Measurements from ENCODE around the gene MEF2B. TPM values are rescaled to one million over a fixed set of nuclear protein-coding genes. Genes with fewer than 3 reads are reported as not detected.

MEF2B gene
- total and polyA plus RNA-seq, 10 donors, result 2.2 to 15.5 (median 3.4) TPM

- peaks cover 0 to 5% (median 0%) of the 10 kb centered on the region in 7 donors for H3K27me3 ChIP-seq (replicated peaks in 1 of 7)
Measured at GRCh38 chr19:19202707-19203011, 32.6 kb upstream of the MEF2B start.

DNA sequence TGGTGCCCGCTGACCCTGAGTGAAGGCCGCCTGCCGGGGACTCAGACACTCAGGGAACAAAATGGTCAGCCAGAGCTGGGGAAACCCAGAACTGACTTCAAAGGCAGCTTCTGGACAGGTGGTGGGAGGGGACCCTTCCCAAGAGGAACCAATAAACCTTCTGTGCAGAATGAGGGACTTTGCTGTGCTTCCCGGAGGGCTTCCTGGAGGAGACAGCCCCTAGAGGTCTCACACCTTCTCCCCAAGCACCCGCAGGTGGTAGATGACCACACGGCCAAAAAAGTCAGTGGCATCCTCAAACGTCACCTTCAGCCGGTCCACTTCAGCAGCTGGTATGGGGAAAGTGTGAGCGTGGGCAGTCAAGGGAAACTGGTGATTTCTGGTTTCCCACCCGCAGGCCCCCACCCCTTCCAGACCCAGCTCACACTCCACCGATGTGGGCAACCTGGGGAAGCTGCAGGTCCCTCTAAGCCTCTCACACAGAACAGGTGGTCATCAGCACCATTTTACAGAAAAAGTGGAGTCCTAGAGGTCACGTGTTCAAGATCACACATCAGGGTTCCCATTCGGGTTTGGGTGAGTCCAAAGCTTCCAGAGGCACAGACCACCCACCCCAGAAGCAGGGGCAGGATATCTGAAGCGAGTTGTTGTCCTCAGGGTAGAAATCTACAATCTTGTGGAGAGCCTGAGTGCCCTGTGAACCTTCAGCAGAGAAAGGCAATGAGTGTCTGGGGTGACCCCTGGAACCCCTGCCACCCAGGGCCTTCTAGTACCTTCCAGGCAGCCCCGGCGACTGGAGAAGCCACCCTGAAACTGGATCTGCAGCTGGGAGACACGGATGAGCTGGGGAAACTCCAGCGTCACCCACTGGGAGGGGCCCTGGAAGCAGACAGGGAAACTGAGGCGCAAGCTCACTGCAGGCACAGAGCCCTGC is 31.9 kb upstream of the MEF2B start:
- H3K36me3 ChIP-seq, result peaks cover 3 to 52% (median 39%) of the 10 kb centered on the region in 6 donors
- H3K27ac ChIP-seq, result peak overlapping the region in 5 of 8 donors; percentile 80 to 88 (median 83)
- H3K4me1 ChIP-seq, result peaks cover 7 to 43% (median 19%) of the 10 kb centered on the region in 6 donors
- intact Hi-C loops (cut with DNase I; ENCODE audit: low total_unique reads), result no loop called here
- no peak for DNase-seq
- peak overlapping the region in 7 of 8 donors; percentile 53 to 91 (median 70) for H3K4me3 ChIP-seq
- peaks cover 0 to 5% (median 0%) of the 10 kb centered on the region in 7 donors for H3K27me3 ChIP-seq (replicated peaks in 1 of 7)
- WGBS, 5 donors, result 77 to 80% (median 78%) methylated on average over 13 to 19 of the region's 19 CpGs
- no peak for TF ChIP-seq POLR2A (IDR thresholded peaks at IDR 0.05)
- TF ChIP-seq CTCF (IDR thresholded peaks at IDR 0.05 in 8 of 11, conservative IDR thresholded peaks at IDR 0.05 in 3 of 11), result no peak
- no peak for TF ChIP-seq POLR2AphosphoS5 (IDR thresholded peaks at IDR 0.05)
- no peaks in the 10 kb centered on the region for H3K9me3 ChIP-seq

More at GRCh38 chr19:19202707-19203011, 32.6 kb upstream of the MEF2B start:
- peak overlapping the region; percentile 23 to 88 (median 81) for H3K27ac ChIP-seq
- WGBS, 5 donors, result 13 to 23% (median 20%) methylated on average over 8 to 11 of the region's 11 CpGs
- peak overlapping the region; percentile 43 to 91 (median 69) for H3K4me3 ChIP-seq
- H3K36me3 ChIP-seq, result peaks cover 0 to 45% (median 33%) of the 10 kb centered on the region in 6 donors
- H3K9me3 ChIP-seq, result no peaks in the 10 kb centered on the region
- no peak for DNase-seq
- TF ChIP-seq CTCF (IDR thresholded peaks at IDR 0.05 in 8 of 11, conservative IDR thresholded peaks at IDR 0.05 in 3 of 11) (no peak), POLR2A (IDR thresholded peaks at IDR 0.05) (no peak), POLR2AphosphoS5 (IDR thresholded peaks at IDR 0.05) (no peak)
- intact Hi-C loops (cut with DNase I; ENCODE audit: low total_unique reads), result no loop called here
- peaks cover 7 to 41% (median 18%) of the 10 kb centered on the region in 6 donors for H3K4me1 ChIP-seq

DNA sequence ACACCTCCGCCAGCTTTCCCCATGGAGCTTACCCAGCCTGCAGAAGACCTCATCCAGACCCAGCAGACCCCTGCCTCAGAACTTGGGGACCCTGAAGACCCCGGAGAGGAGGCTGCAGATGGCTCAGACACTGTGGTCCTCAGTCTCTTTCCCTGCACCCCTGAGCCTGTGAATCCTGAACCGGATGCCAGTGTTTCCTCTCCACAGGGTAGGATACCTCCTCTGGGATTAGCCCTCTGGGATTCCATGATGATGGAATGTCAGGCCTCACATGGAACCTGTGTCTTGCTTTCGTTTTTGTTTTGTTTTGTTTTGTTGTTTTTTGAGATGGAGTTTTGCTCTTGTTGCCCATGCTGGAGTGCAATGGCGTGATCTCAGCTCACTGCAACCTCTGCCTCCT is 23.9 kb upstream of the MEF2B start:
- intact Hi-C loops (cut with DNase I; ENCODE audit: low total_unique reads), result no loop called here
- no peak for DNase-seq
- Histone ChIP-seq H3K36me3 (peaks cover 3 to 61% (median 25%) of the 10 kb centered on the region in 6 donors), H3K9me3 (no peaks in the 10 kb centered on the region), H3K27me3 (replicated peaks in 1 of 7) (no peaks in the 10 kb centered on the region), H3K4me1 (peaks cover 31 to 70% (median 53%) of the 10 kb centered on the region in 6 donors), H3K4me3 (peak overlapping the region in 4 of 8 donors; percentile 84 to 99 (median 88)), H3K27ac (peak overlapping the region in 5 of 8 donors; percentile 99 to 100 (median 100))
- TF ChIP-seq POLR2AphosphoS5 (IDR thresholded peaks at IDR 0.05) (no peak), CTCF (IDR thresholded peaks at IDR 0.05 in 8 of 11, conservative IDR thresholded peaks at IDR 0.05 in 3 of 11) (no peak), POLR2A (IDR thresholded peaks at IDR 0.05) (no peak)
- 73 to 87% (median 83%) methylated on average over 5 of the region's 5 CpGs for WGBS, 5 donors

DNA sequence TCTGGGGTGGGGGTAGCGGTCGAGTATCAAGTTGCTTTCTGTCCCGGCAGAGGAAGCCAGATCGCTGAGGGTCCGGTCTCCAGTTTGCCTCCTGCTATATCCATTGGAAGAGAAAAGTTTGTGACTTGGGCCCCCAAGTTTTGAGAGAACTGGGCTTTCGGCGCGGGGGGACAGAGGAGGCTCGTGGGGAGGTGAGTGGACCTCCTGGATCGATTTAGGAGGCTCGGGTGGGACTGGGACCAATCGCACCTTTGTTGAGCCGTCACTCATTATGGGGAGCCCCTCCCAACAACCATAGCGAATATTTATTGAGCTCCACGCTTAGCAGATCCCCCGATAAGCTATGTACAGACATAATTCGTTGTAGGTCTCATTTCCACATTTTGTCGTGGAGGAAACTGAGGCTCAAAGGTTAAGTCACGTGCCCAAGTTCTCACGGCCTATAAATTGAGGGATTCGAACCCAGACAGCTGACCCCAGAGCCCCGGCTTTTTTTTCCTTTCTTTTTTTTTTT is 22.9 kb upstream of the MEF2B start:
- intact Hi-C loops (cut with DNase I; ENCODE audit: low total_unique reads), result no loop called here
- DNase-seq, result no peak
- H3K36me3 ChIP-seq, result peaks cover 3 to 60% (median 16%) of the 10 kb centered on the region in 6 donors
- 0 to 1% (median 1%) methylated on average over 22 of the region's 22 CpGs for WGBS, 5 donors
- peak overlapping the region; percentile 54 to 99 (median 92) for H3K4me3 ChIP-seq
- H3K4me1 ChIP-seq, result peaks cover 31 to 79% (median 62%) of the 10 kb centered on the region in 6 donors
- TF ChIP-seq CTCF (IDR thresholded peaks at IDR 0.05 in 8 of 11, conservative IDR thresholded peaks at IDR 0.05 in 3 of 11), result no peak
- no peak for TF ChIP-seq POLR2A (IDR thresholded peaks at IDR 0.05)
- no peak for TF ChIP-seq POLR2AphosphoS5 (IDR thresholded peaks at IDR 0.05)
- H3K27ac ChIP-seq, result peak overlapping the region; percentile 99 to 100 (median 100)
- H3K27me3 ChIP-seq (replicated peaks in 1 of 7), result no peaks in the 10 kb centered on the region
- no peaks in the 10 kb centered on the region for H3K9me3 ChIP-seq

All from spleen (tissue), 11 donors.